Chondrocyte (in vitro differentiated cells): ENCODE data around the gene ZNF57. TPM values are rescaled to one million over a fixed set of nuclear protein-coding genes. Genes with fewer than 3 reads are reported as not detected.
"Not testable (repeated sequence)": the region's sequence is repeated elsewhere in the genome, so short reads cannot be mapped to it uniquely, and the experiment has no call there.

ENCODE experiments used
- DNase-seq: peaks from one replicate; pipeline ENCODE4 v3.0.0; 2021; ENCODE audit warnings: mixed read lengths, low spot score
- H3K27ac Mint-ChIP-seq: one replicate; pipeline ENCODE4 v1.8.0; 2021; ENCODE audit warnings: mild to moderate bottlenecking, moderate library complexity, mixed read lengths; ENCODE audit not compliant: unreplicated experiment
- H3K27me3 Mint-ChIP-seq: 2 replicates; pipeline ENCODE4 v1.8.0; 2021; ENCODE audit warnings: low read depth, mixed read lengths
- H3K36me3 Mint-ChIP-seq: 2 replicates; pipeline ENCODE4 v1.8.0; 2021; ENCODE audit warnings: low read depth, mixed read lengths
- H3K4me1 Mint-ChIP-seq: 2 replicates; pipeline ENCODE4 v1.8.0; 2021; ENCODE audit warnings: low read depth, mild to moderate bottlenecking, mixed read lengths
- H3K4me3 Mint-ChIP-seq: one replicate; pipeline ENCODE4 v1.8.0; 2021; ENCODE audit warnings: mild to moderate bottlenecking, moderate library complexity, mixed read lengths; ENCODE audit not compliant: unreplicated experiment
- H3K9me3 Mint-ChIP-seq: 2 replicates; pipeline ENCODE4 v1.8.0; 2021; ENCODE audit warnings: low read depth, mixed read lengths
- CTCF ChIP-seq: fragments of 200-600 bp; sonication (generic); IDR thresholded peaks from 2 replicates; pipeline ENCODE4 v1.5.0; 2021; ENCODE audit warnings: antibody characterized with exemption, mild to moderate bottlenecking, moderate library complexity
- total RNA-seq: library from RNA; stranded (reverse); gene quantifications from 3 replicates; pipeline ENCODE4 v1.2.1, GENCODE V29; 2021

ZNF57 gene
- total RNA-seq, 1 donor from 2014 or later, result 2.2 TPM

DNA sequence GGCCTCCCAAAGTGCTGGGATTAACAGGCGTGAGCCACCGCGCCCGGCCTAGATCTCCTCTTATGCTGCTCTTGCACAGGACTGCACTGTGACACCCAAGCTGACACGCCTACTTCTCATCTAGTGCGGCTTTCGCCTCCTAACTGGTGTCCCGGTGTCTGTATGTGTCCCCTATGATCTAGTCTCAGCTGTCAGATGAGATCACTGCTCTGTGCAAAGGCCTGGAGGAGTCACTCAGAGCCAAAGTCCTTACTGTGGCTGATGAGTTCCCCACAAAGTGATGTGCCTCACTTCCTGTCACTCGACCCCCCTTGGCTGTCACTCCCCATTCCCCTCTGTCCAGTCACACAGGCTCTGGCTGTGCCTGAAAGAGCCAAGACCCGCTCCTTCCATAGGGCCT is 31.1 kb upstream of the ZNF57 start:
- no peak overlapping the region for H3K4me3 Mint-ChIP-seq
- H3K27ac Mint-ChIP-seq, result no peak overlapping the region
- no peaks in the 10 kb centered on the region for H3K36me3 Mint-ChIP-seq
- TF ChIP-seq CTCF, result no peak
- no peaks in the 10 kb centered on the region for H3K27me3 Mint-ChIP-seq
- DNase-seq, result no peak
- H3K4me1 Mint-ChIP-seq, result no peaks in the 10 kb centered on the region
- H3K9me3 Mint-ChIP-seq, result no peaks in the 10 kb centered on the region

GRCh38 chr19:2872175-2872574 is 28.6 kb upstream of the ZNF57 start:
- H3K9me3 Mint-ChIP-seq, DNase-seq: not testable (repeated sequence)

DNA sequence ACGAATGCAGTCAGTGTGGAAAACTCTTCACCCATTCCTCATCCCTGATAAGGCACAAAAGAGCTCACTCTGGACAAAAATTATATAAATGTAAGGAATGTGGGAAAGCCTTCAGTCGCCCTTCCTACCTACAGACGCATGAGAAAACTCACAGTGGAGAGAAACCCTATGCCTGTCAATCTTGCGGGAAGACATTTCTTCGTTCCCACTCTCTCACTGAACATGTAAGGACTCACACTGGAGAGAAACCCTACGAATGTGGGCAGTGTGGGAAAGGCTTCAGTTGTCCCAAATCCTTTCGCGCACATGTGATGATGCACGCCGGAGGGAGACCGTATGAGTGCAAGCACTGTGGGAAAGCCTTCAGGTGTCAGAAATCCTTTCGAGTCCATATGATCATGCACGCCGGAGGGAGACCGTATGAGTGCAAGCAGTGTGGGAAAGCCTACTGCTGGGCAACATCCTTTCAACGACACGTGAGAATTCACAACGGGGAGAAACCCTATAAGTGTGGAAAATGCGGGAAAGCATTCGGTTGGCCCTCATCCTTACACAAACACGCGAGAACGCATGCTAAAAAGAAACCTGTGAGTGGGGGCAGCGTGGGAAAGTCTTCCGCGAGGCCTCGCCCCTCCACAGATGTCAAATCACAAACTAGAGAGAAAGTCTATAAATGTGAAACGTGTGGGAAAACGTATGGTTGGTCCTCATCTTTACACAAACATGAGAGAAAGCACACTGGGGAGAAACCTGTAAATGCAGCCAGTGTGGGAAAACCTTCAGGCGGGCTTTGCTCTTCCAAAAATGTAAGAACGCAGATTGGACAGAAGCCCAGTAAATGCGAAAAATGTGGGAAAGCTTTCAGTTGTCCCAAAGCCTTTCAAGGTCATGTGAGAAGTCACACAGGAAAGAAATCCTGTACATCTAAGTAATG is 23.1 kb upstream of the ZNF57 start:
- DNase-seq, result no peak
- Mint-ChIP-seq H3K27ac (no peak overlapping the region), H3K4me1 (no peaks in the 10 kb centered on the region), H3K4me3 (no peak overlapping the region), H3K27me3 (no peaks in the 10 kb centered on the region), H3K9me3 (peaks cover 16% of the 10 kb centered on the region), H3K36me3 (peaks cover 2% of the 10 kb centered on the region)
- no peak for TF ChIP-seq CTCF

More at GRCh38 chr19:2872175-2872574, 28.6 kb upstream of the ZNF57 start:
- not testable (repeated sequence) for H3K36me3 Mint-ChIP-seq, H3K4me3 Mint-ChIP-seq, H3K27me3 Mint-ChIP-seq, H3K4me1 Mint-ChIP-seq, H3K27ac Mint-ChIP-seq
- peak; percentile 58 for TF ChIP-seq CTCF

DNA sequence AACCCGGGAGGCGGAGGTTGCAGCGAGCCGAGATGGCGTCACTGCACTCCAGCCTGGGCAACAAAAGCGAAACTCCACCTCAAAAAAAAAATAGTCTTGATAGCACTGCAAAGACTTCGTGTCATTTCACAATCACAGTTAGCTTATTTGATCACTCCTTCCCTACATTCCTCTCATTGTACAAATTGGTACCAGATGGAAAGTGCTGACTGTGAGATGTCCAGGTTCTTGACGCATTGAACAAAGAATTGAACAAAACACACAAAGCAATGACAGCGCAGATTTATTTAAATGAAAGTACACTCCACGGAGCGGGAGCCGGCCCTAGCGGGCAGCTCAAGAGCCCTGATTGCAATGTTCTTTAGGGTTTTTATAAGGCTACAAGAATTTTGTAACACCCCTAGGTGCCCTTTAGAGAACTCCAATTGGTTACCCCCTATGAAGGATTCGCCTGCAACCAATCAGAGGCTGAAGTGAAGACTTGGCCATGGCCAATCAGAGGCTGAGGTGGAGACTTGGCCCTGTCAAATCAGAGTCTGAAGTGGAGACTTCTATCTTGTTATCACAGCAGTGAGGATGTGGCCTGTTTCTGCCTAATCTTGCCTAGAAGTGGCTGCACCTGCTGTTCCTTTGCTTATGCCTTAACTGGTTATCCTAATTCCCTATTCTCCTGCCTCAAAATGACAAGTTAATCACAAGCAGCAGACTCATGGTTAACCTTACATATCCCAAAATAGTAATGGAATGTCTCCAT is 16.9 kb upstream of the ZNF57 start:
- Mint-ChIP-seq H3K9me3 (peaks cover 4% of the 10 kb centered on the region), H3K36me3 (no peaks in the 10 kb centered on the region), H3K4me1 (no peaks in the 10 kb centered on the region), H3K27ac (no peak overlapping the region), H3K27me3 (peaks cover 4% of the 10 kb centered on the region), H3K4me3 (no peak overlapping the region)
- no peak for DNase-seq
- no peak for TF ChIP-seq CTCF

GRCh38 chr19:2885736-2886135 is 15.0 kb upstream of the ZNF57 start:
- peaks cover 4% of the 10 kb centered on the region for H3K27me3 Mint-ChIP-seq
- no peak overlapping the region for H3K27ac Mint-ChIP-seq
- H3K4me1 Mint-ChIP-seq, result no peaks in the 10 kb centered on the region
- H3K9me3 Mint-ChIP-seq, result no peaks in the 10 kb centered on the region
- no peak for DNase-seq
- no peak for TF ChIP-seq CTCF
- H3K36me3 Mint-ChIP-seq, result no peaks in the 10 kb centered on the region
- no peak overlapping the region for H3K4me3 Mint-ChIP-seq
